Transverse colon (tissue), 4 donors: ENCODE data around the gene PLCB1. TPM values are rescaled to one million over a fixed set of nuclear protein-coding genes. Genes with fewer than 3 reads are reported as not detected.

Source experiments
- DNase-seq: peaks from one replicate; pipeline ENCODE4 v3.0.0-alpha.2; 2019
- H3K27ac ChIP-seq, 4 donors: fragments of 200-600 bp; sonication (generic); 2 replicates each; pipeline ENCODE4 v1.5.1; 2016 to 2018; ENCODE audit warnings: inconsistent platforms in 4 of 4
- H3K27me3 ChIP-seq: fragments of 200-600 bp; sonication (generic); 2 replicates; pipeline ENCODE4 v1.5.1; 2017; ENCODE audit warnings: inconsistent platforms
- H3K36me3 ChIP-seq, 4 donors: fragments of 200-600 bp; sonication (generic); 2 replicates each; pipeline ENCODE4 v1.5.1; 2017 to 2019; ENCODE audit warnings: inconsistent platforms in 4 of 4
- H3K4me1 ChIP-seq, 4 donors: fragments of 200-600 bp; sonication (generic); 2 replicates each; pipeline ENCODE4 v1.5.1; 2017 to 2020; ENCODE audit warnings: inconsistent platforms in 4 of 4
- H3K4me3 ChIP-seq, 4 donors: fragments of 200-600 bp; sonication (generic); 1 replicate in 1 of 4; 2 replicates in 3 of 4; pipeline versions ENCODE4 v1.5.1 to v1.6.1; 2017 to 2019; ENCODE audit warnings: inconsistent platforms in 4 of 4
- H3K9me3 ChIP-seq, 2 donors: fragments of 200-600 bp; sonication (generic); 2 replicates each; pipeline ENCODE4 v1.5.1; 2017 to 2019; ENCODE audit warnings: inconsistent platforms in 2 of 2
- CTCF ChIP-seq, 5 experiments: fragments of 200-600 bp in 3 of 5; fragments of 450-650 bp in 2 of 5; sonication (generic) in 3 of 5; IDR thresholded peaks; 1 replicate in 2 of 5; 2 replicates in 3 of 5; pipeline ENCODE4 v1.5.1; 2016 to 2017; ENCODE audit warnings: antibody characterized with exemption in 5 of 5, inconsistent platforms in 3 of 5, mild to moderate bottlenecking in 2 of 5, moderate library complexity in 1 of 5
- EP300 ChIP-seq: sonication (generic); formaldehyde crosslinking; IDR thresholded peaks from one replicate; pipeline ENCODE4 v1.6.1; 2017; ENCODE audit warnings: antibody characterized with exemption, low read depth
- POLR2A ChIP-seq: fragments of 450-650 bp; IDR thresholded peaks from one replicate; pipeline ENCODE4 v1.6.1; 2016; ENCODE audit warnings: antibody characterized with exemption, mild to moderate bottlenecking, moderate library complexity
- POLR2AphosphoS5 ChIP-seq, 3 donors: sonication (generic); formaldehyde crosslinking; IDR thresholded peaks; one replicate each; pipeline ENCODE4 v1.6.1; 2016; ENCODE audit warnings: antibody characterized with exemption in 3 of 3
- WGBS, 2 donors: methylation state at CpG; one replicate each; pipeline ENCODE4 v1.1.5; 2018; ENCODE audit warnings: low coverage in 1 of 2; 5-methylcytosine and 5-hydroxymethylcytosine counted together
- in situ Hi-C, 4 donors: fragments of 200-750 bp; cut with MboI; loops; one replicate each; pipeline versions ENCODE4 v1.15.0 to v1.15.1; 2017; ENCODE audit warnings: low sequenced_read_pairs in 3 of 4, low pct_ligation_motif_present in 1 of 4, low pct_unique_long_range_greater_than_20kb in 1 of 4
- intact Hi-C: fragments of 100-400 bp; cut with DNase I; formaldehyde crosslinking; loops from one replicate; pipeline ENCODE4 v1.15.1; 2023; ENCODE audit warnings: low total_unique reads
- total RNA-seq, 4 donors: library from RNA; depleted of rRNA; stranded (reverse); fragments of >200 nt; gene quantifications; one replicate each; pipeline ENCODE4 v1.1.0, GENCODE V29; 2016

The PLCB1 gene
- total RNA-seq, 4 donors from 2014 or later: 13.1 to 18.6 (median 15.8) TPM

GRCh38 chr20:8858181-8858787 lies 726.2 kb downstream of the PLCB1 start:
- in situ Hi-C loops: loop anchor here in 3 of 4 donors (10.0 to 25.0 kb wide), 2 partner anchors 504 to 507 kb away; no protein-coding TSS in a partner anchor
- Histone ChIP-seq H3K36me3 (no peaks in the 10 kb centered on the region), H3K4me3 (no peak overlapping the region), H3K4me1 (peaks cover 0 to 13% (median 0%) of the 10 kb centered on the region in 4 donors), H3K27ac (no peak overlapping the region), H3K9me3 (no peaks in the 10 kb centered on the region), H3K27me3 (no peaks in the 10 kb centered on the region)
- intact Hi-C loops: loop anchor here (10.0 kb wide), 2 partner anchors 207 to 507 kb away; partner anchors contain the start of gene PLCB4
- no peak for DNase-seq
- 66 to 69% methylated on average over 3 to 4 of the region's 4 CpGs for WGBS, 2 donors
- TF ChIP-seq EP300: no peak
- TF ChIP-seq CTCF (IDR thresholded peaks at IDR 0.05): no peak
- TF ChIP-seq POLR2AphosphoS5 (IDR thresholded peaks at IDR 0.05): no peak
- no peak for TF ChIP-seq POLR2A

- in situ Hi-C loops: loop anchor here in 2 of 4 donors (25.0 kb wide), 1 partner anchor 502 kb away; no protein-coding TSS in a partner anchor
- no peak for TF ChIP-seq CTCF (IDR thresholded peaks at IDR 0.05)
- H3K27ac ChIP-seq: no peak overlapping the region
- no peaks in the 10 kb centered on the region for H3K36me3 ChIP-seq
- WGBS, 2 donors: 35 to 46% methylated on average over 2 of the region's 2 CpGs
- no peak overlapping the region for H3K4me3 ChIP-seq
- no peak for DNase-seq
- H3K4me1 ChIP-seq: no peaks in the 10 kb centered on the region
- no peaks in the 10 kb centered on the region for H3K27me3 ChIP-seq
- intact Hi-C loops: no loop called here
- no peaks in the 10 kb centered on the region for H3K9me3 ChIP-seq
These were observed 728.0 kb downstream of the PLCB1 start for GRCh38 chr20:8860011-8860495.

GRCh38 chr20:8862092-8862491 lies 730.0 kb downstream of the PLCB1 start:
- intact Hi-C loops: no loop called here
- DNase-seq: no peak

GRCh38 chr20:8865636-8866035 lies 733.6 kb downstream of the PLCB1 start:
- Histone ChIP-seq H3K9me3 (no peaks in the 10 kb centered on the region), H3K36me3 (no peaks in the 10 kb centered on the region), H3K4me3 (no peak overlapping the region), H3K4me1 (no peaks in the 10 kb centered on the region), H3K27me3 (no peaks in the 10 kb centered on the region), H3K27ac (no peak overlapping the region)
- no peak for TF ChIP-seq POLR2A
- TF ChIP-seq POLR2AphosphoS5 (IDR thresholded peaks at IDR 0.05): no peak
- TF ChIP-seq EP300: no peak
- TF ChIP-seq CTCF (IDR thresholded peaks at IDR 0.05): no peak
- WGBS, 2 donors: 84 to 89% methylated on average over 2 to 3 of the region's 3 CpGs
- intact Hi-C loops (no loop called here), in situ Hi-C loops (loop anchor here in 2 of 4 donors (25.0 kb wide), 1 partner anchor 497 kb away; no protein-coding TSS in a partner anchor)
- no peak for DNase-seq

More at GRCh38 chr20:8862092-8862491, 730.0 kb downstream of the PLCB1 start:
- Histone ChIP-seq H3K27me3 (no peaks in the 10 kb centered on the region), H3K4me3 (no peak overlapping the region), H3K36me3 (no peaks in the 10 kb centered on the region), H3K9me3 (no peaks in the 10 kb centered on the region), H3K27ac (no peak overlapping the region), H3K4me1 (no peaks in the 10 kb centered on the region)
- TF ChIP-seq POLR2A (no peak), CTCF (IDR thresholded peaks at IDR 0.05) (no peak), POLR2AphosphoS5 (IDR thresholded peaks at IDR 0.05) (no peak), EP300 (no peak)
- WGBS, 2 donors: 87 to 93% methylated on average over 4 of the region's 4 CpGs
- in situ Hi-C loops: loop anchor here in 2 of 4 donors (25.0 kb wide), 1 partner anchor 500 kb away; no protein-coding TSS in a partner anchor
